ENCODE measurements around the gene FRYL. TPM values are rescaled to one million over a fixed set of nuclear protein-coding genes. Genes with fewer than 3 reads are reported as not detected.
"Not testable (repeated sequence)": the region's sequence is repeated elsewhere in the genome, so short reads cannot be mapped to it uniquely, and the experiment has no call there.

The FRYL gene
- total RNA-seq, 1 donor, result 42.0 TPM

DNA sequence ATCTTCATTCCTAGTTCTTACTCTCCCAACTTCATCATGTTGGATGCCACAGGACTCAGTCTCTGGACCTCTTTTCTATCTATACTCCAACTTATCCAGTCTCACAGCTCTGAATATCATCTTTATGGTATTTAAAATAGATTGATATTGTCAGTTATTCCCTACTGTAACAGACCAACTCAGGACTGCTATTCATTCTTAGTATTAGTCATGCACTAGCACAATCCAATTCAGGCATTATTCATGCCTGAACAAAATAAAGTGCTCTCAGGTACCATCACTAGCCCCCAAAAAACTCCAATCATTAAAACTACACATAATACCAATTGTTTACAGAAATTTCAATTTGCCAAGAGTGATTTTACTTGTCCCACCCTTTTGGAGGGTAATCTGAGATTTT, 37.7 kb downstream of the FRYL start:
- TF ChIP-seq, protein P1, sequence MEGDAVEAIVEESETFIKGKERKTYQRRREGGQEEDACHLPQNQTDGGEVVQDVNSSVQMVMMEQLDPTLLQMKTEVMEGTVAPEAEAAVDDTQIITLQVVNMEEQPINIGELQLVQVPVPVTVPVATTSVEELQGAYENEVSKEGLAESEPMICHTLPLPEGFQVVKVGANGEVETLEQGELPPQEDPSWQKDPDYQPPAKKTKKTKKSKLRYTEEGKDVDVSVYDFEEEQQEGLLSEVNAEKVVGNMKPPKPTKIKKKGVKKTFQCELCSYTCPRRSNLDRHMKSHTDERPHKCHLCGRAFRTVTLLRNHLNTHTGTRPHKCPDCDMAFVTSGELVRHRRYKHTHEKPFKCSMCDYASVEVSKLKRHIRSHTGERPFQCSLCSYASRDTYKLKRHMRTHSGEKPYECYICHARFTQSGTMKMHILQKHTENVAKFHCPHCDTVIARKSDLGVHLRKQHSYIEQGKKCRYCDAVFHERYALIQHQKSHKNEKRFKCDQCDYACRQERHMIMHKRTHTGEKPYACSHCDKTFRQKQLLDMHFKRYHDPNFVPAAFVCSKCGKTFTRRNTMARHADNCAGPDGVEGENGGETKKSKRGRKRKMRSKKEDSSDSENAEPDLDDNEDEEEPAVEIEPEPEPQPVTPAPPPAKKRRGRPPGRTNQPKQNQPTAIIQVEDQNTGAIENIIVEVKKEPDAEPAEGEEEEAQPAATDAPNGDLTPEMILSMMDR (IDR thresholded peaks at IDR 0.05; ENCODE audit: extremely low read depth, low read depth, low read length), result no peak
- Histone ChIP-seq H3K79me2 (ENCODE audit: insufficient read depth, low read length) (peaks cover 83% of the 10 kb centered on the region), H4K20me1 (ENCODE audit: insufficient read depth, low read length) (peaks cover 14% of the 10 kb centered on the region), H3K27ac (ENCODE audit: low read depth, low read length) (no peak overlapping the region), H3K4me1 (ENCODE audit: insufficient read depth, low read length) (no peaks in the 10 kb centered on the region), H3K36me3 (ENCODE audit: insufficient read depth, low read length) (no peaks in the 10 kb centered on the region), H2AFZ (ENCODE audit: low read length) (no peak overlapping the region), H3K4me3 (ENCODE audit: insufficient read depth, low read length) (no peak overlapping the region), H3K4me2 (ENCODE audit: insufficient read depth, low read length) (no peak overlapping the region), H3K27me3 (ENCODE audit: insufficient read depth, low read length) (no peaks in the 10 kb centered on the region), H3K9me3 (ENCODE audit: low read depth, low read length) (no peaks in the 10 kb centered on the region)
- DNase-seq (ENCODE audit: insufficient read length, low spot score, missing footprints), result no peak

DNA sequence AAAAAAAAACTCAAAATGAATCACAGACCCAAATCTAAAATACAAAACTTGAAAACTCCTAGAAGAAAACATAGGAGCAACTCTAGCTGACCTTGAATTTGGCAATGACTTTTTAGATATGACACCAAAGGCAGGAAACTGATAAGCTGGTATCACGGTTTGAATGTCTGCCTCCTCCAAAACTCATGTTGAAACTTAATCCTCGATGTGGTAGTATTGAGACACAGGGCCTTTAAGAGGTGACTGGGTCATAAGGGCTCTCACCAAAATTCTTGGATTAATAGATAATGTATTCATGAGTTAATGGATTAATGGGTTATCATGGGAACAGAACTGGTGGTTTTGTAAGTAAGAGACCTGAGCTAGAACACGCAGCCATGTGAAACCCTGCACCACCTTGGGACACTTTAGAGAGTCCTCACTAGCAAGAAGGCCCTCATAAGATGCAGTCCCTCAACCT, 40.5 kb downstream of the FRYL start:
- TF ChIP-seq, protein P1 (IDR thresholded peaks at IDR 0.05; ENCODE audit: extremely low read depth, low read depth, low read length), result no peak
- H3K79me2 ChIP-seq (ENCODE audit: insufficient read depth, low read length), result peaks cover 80% of the 10 kb centered on the region
- H3K36me3 ChIP-seq (ENCODE audit: insufficient read depth, low read length), result no peaks in the 10 kb centered on the region
- H3K27me3 ChIP-seq (ENCODE audit: insufficient read depth, low read length), result no peaks in the 10 kb centered on the region
- H3K4me2 ChIP-seq (ENCODE audit: insufficient read depth, low read length), result no peak overlapping the region
- no peak overlapping the region for H3K4me3 ChIP-seq (ENCODE audit: insufficient read depth, low read length)
- no peak overlapping the region for H2AFZ ChIP-seq (ENCODE audit: low read length)
- H3K27ac ChIP-seq (ENCODE audit: low read depth, low read length), result no peak overlapping the region
- peaks cover 14% of the 10 kb centered on the region for H4K20me1 ChIP-seq (ENCODE audit: insufficient read depth, low read length)
- no peaks in the 10 kb centered on the region for H3K4me1 ChIP-seq (ENCODE audit: insufficient read depth, low read length)
- H3K9me3 ChIP-seq (ENCODE audit: low read depth, low read length), result no peaks in the 10 kb centered on the region
- no peak for DNase-seq (ENCODE audit: insufficient read length, low spot score, missing footprints)

DNA sequence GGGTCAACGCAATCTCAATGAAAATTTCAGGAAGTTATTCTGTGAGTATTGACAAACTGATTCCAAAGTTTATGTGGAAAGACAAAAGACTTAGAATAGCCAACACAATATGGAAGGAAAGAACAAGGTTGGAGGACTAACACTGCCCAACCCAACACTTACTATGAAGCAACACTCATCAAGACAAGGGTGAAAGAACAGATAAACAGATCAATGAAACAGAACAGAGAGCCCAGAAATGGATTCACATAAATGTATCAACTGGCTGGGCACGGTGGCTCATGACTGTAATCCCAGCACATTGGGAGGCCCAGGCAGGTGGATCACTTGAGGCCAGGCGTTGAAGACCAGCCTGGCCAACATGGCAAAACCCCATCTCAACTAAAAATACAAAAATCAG, 41.2 kb downstream of the FRYL start:
- Histone ChIP-seq H3K27ac (ENCODE audit: low read depth, low read length) (no peak overlapping the region), H3K36me3 (ENCODE audit: insufficient read depth, low read length) (no peaks in the 10 kb centered on the region), H2AFZ (ENCODE audit: low read length) (no peak overlapping the region), H3K4me2 (ENCODE audit: insufficient read depth, low read length) (no peak overlapping the region), H4K20me1 (ENCODE audit: insufficient read depth, low read length) (peaks cover 14% of the 10 kb centered on the region), H3K4me3 (ENCODE audit: insufficient read depth, low read length) (no peak overlapping the region), H3K4me1 (ENCODE audit: insufficient read depth, low read length) (no peaks in the 10 kb centered on the region), H3K9me3 (ENCODE audit: low read depth, low read length) (no peaks in the 10 kb centered on the region), H3K27me3 (ENCODE audit: insufficient read depth, low read length) (no peaks in the 10 kb centered on the region), H3K79me2 (ENCODE audit: insufficient read depth, low read length) (peaks cover 79% of the 10 kb centered on the region)
- TF ChIP-seq, protein P1 (IDR thresholded peaks at IDR 0.05; ENCODE audit: extremely low read depth, low read depth, low read length), result no peak
- no peak for DNase-seq (ENCODE audit: insufficient read length, low spot score, missing footprints)

DNA sequence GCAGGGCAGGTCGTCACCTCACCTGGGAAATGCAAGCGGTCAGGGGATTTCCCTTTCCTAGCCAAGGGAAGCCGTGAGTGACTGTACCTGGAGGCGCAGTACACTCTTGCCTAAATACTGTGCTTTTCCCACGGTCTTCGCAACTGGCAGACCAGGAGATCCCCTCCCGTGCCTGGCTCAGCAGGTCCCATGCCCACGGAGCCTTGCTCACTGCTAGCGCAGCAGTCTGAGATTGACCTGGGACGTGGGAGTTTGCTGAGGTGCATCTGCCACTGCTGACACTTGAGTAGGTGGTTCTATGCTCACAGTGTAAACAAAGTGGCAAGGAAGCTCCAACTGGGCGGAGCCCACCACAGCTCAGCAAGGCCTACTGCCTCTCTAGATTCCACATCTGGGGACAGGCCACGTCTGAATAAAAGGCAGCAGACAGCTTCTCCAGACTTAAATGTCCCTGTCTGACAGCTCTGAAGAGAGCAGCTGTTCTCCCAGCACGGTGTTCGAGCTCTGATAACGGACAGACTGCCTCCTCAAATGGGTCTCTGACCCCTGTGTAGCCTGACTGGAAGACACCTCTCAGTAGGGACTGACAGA, 51.1 kb downstream of the FRYL start:
- not testable (repeated sequence) for H3K36me3 ChIP-seq (ENCODE audit: insufficient read depth, low read length); H3K4me2 ChIP-seq (ENCODE audit: insufficient read depth, low read length); H3K27ac ChIP-seq (ENCODE audit: low read depth, low read length); H4K20me1 ChIP-seq (ENCODE audit: insufficient read depth, low read length); DNase-seq (ENCODE audit: insufficient read length, low spot score, missing footprints); H3K27me3 ChIP-seq (ENCODE audit: insufficient read depth, low read length); H2AFZ ChIP-seq (ENCODE audit: low read length); H3K4me3 ChIP-seq (ENCODE audit: insufficient read depth, low read length); H3K9me3 ChIP-seq (ENCODE audit: low read depth, low read length)
- peaks cover 83% of the 10 kb centered on the region for H3K79me2 ChIP-seq (ENCODE audit: insufficient read depth, low read length)
- peaks cover 11% of the 10 kb centered on the region for H3K4me1 ChIP-seq (ENCODE audit: insufficient read depth, low read length)
